Esophagus muscularis mucosa (tissue), 4 donors: ENCODE results near the gene G6PD. TPM values are rescaled to one million over a fixed set of nuclear protein-coding genes. Genes with fewer than 3 reads are reported as not detected.
A peak's percentile ranks its signal among the peaks of the same experiment; 100 is the strongest.

Experiments
- DNase-seq: peaks from one replicate; pipeline ENCODE4 v3.0.0-alpha.2; 2017; ENCODE audit errors: extremely low spot score
- H3K27ac ChIP-seq, 4 donors: fragments of 200-600 bp; sonication (generic); replicated peaks in 1 of 4; 1 replicate in 3 of 4; 2 replicates in 1 of 4; pipeline ENCODE4 v1.5.1; 2016 to 2019; ENCODE audit warnings: mild to moderate bottlenecking in 1 of 4
- H3K27me3 ChIP-seq, 4 donors: fragments of 200-600 bp; sonication (generic); one replicate each; pipeline versions ENCODE4 v1.5.1 to v1.6.0; 2016 to 2019
- H3K36me3 ChIP-seq, 4 donors: fragments of 200-600 bp; sonication (generic); one replicate each; pipeline ENCODE4 v1.5.1; 2016 to 2019
- H3K4me1 ChIP-seq, 4 donors: fragments of 200-600 bp; sonication (generic); one replicate each; pipeline ENCODE4 v1.5.1; 2016 to 2019
- H3K4me3 ChIP-seq, 4 donors: fragments of 200-600 bp; sonication (generic); 1 replicate in 2 of 4; 2 replicates in 2 of 4; pipeline ENCODE4 v1.5.1; 2016 to 2019; ENCODE audit warnings: mild to moderate bottlenecking in 4 of 4, moderate library complexity in 1 of 4
- H3K9me3 ChIP-seq, 4 donors: fragments of 200-600 bp; sonication (generic); 1 replicate in 3 of 4; 2 replicates in 1 of 4; pipeline ENCODE4 v1.5.1; 2016 to 2019
- CTCF ChIP-seq, 3 experiments: fragments of 200-600 bp in 2 of 3; fragments of 450-650 bp in 1 of 3; sonication (generic) in 2 of 3; IDR thresholded peaks; one replicate each; pipeline ENCODE4 v1.5.1; 2017 to 2019; ENCODE audit warnings: antibody characterized with exemption in 3 of 3, mild to moderate bottlenecking in 2 of 3, moderate library complexity in 1 of 3
- EP300 ChIP-seq: sonication (generic); formaldehyde crosslinking; IDR thresholded peaks from one replicate; pipeline ENCODE4 v1.6.1; 2017; ENCODE audit warnings: antibody characterized with exemption
- POLR2A ChIP-seq: fragments of 450-650 bp; IDR thresholded peaks from one replicate; pipeline ENCODE4 v1.6.1; 2017; ENCODE audit warnings: antibody characterized with exemption, moderate library complexity, mild to moderate bottlenecking, low read depth
- POLR2AphosphoS5 ChIP-seq, 2 donors: sonication (generic); formaldehyde crosslinking; IDR thresholded peaks; one replicate each; pipeline ENCODE4 v1.6.1; 2017; ENCODE audit warnings: antibody characterized with exemption in 2 of 2
- WGBS: methylation state at CpG from one replicate; pipeline ENCODE4 v1.1.5; 2018; 5-methylcytosine and 5-hydroxymethylcytosine counted together
- intact Hi-C: fragments of 100-400 bp; cut with DNase I; formaldehyde crosslinking; loops from one replicate; pipeline ENCODE4 v1.15.1; 2023
- total RNA-seq, 4 donors: library from RNA; depleted of rRNA; stranded (reverse); fragments of >200 nt; gene quantifications; one replicate each; pipeline versions ENCODE4 v1.1.0 to v1.2.1, GENCODE V29; 2016

The G6PD gene
- total RNA-seq = 10 to 100 TPM; 22.0 to 43.8 (median 27.3) TPM

GRCh38 chrX:154546354-154547244 lies at the start of gene G6PD:
Gene G6PD (minus strand): TSS chrX:154546846. CDS start chrX:154546155, 691 bp downstream.
- H3K4me1 ChIP-seq = peaks cover 21 to 55% (median 51%) of the 10 kb centered on the region in 4 donors
- peak within 1 kb of the TSS; percentile 86 to 91 (median 88) for H3K27ac ChIP-seq
- intact Hi-C loops = no loop called here
- no peak for DNase-seq
- peak within 1 kb of the TSS; percentile 66 to 85 (median 67) for H3K4me3 ChIP-seq
- TF ChIP-seq CTCF (IDR thresholded peaks at IDR 0.05) (peak in 1 of 3 experiments; percentile 17), POLR2AphosphoS5 (IDR thresholded peaks at IDR 0.05) (no peak)
- WGBS = 50% methylated on average over 26 of the region's 92 CpGs
- peaks cover 0 to 4% (median 0%) of the 10 kb centered on the region in 4 donors for H3K9me3 ChIP-seq
- no peaks in the 10 kb centered on the region for H3K27me3 ChIP-seq
- H3K36me3 ChIP-seq = peaks cover 0 to 7% (median 2%) of the 10 kb centered on the region in 4 donors

- TF ChIP-seq EP300 (no peak), CTCF (IDR thresholded peaks at IDR 0.05) (no peak), POLR2A (no peak), POLR2AphosphoS5 (IDR thresholded peaks at IDR 0.05) (no peak)
- WGBS = 41% methylated on average over 2 of the region's 2 CpGs
- intact Hi-C loops = no loop called here
- Histone ChIP-seq H3K27ac (no peak overlapping the region), H3K4me3 (no peak overlapping the region), H3K27me3 (peaks cover 0 to 6% (median 0%) of the 10 kb centered on the region in 4 donors), H3K9me3 (peaks cover 0 to 4% (median 0%) of the 10 kb centered on the region in 4 donors), H3K4me1 (peaks cover 0 to 18% (median 3%) of the 10 kb centered on the region in 4 donors), H3K36me3 (no peaks in the 10 kb centered on the region)
- DNase-seq = no peak
Observed at GRCh38 chrX:154595559-154596249, 49.1 kb upstream of the G6PD start.

GRCh38 chrX:154594491-154594890 lies 47.8 kb upstream of the G6PD start:
- Histone ChIP-seq H3K9me3 (peaks cover 0 to 4% (median 0%) of the 10 kb centered on the region in 4 donors), H3K4me1 (peaks cover 0 to 18% (median 3%) of the 10 kb centered on the region in 4 donors), H3K27me3 (peaks cover 0 to 6% (median 0%) of the 10 kb centered on the region in 4 donors), H3K36me3 (no peaks in the 10 kb centered on the region), H3K27ac (no peak overlapping the region), H3K4me3 (no peak overlapping the region)
- TF ChIP-seq POLR2A (no peak), POLR2AphosphoS5 (IDR thresholded peaks at IDR 0.05) (no peak), EP300 (no peak), CTCF (IDR thresholded peaks at IDR 0.05) (no peak)
- WGBS = 84% methylated on average over 4 of the region's 4 CpGs
- DNase-seq = no peak
- intact Hi-C loops = no loop called here

- Histone ChIP-seq H3K27ac (no peak overlapping the region), H3K36me3 (no peaks in the 10 kb centered on the region), H3K4me3 (no peak overlapping the region), H3K27me3 (peaks cover 0 to 6% (median 0%) of the 10 kb centered on the region in 4 donors), H3K4me1 (peaks cover 0 to 18% (median 3%) of the 10 kb centered on the region in 4 donors), H3K9me3 (peaks cover 0 to 4% (median 0%) of the 10 kb centered on the region in 4 donors)
- DNase-seq = no peak
- WGBS = 83% methylated on average over 5 of the region's 5 CpGs
- TF ChIP-seq EP300 (no peak), CTCF (IDR thresholded peaks at IDR 0.05) (no peak)
- intact Hi-C loops = no loop called here
Observed at GRCh38 chrX:154593201-154593600, 46.6 kb upstream of the G6PD start.
